WTC11 (cell line): Measurements from ENCODE around the gene CGREF1. TPM values are rescaled to one million over a fixed set of nuclear protein-coding genes. Genes with fewer than 3 reads are reported as not detected.

ENCODE experiments used
- ATAC-seq: fragments of 200-7000 bp; cut with Tn5 transposase; 2 replicates; pipeline ENCODE4 v1.10.0; 2021; ENCODE audit warnings: mild to moderate bottlenecking, moderate library complexity
- CTCF ChIA-PET: fragments of 300-600 bp; sonication (Branson Sonifier 250); formaldehyde crosslinking; loops from one replicate; lab custom pipeline; 2021; ENCODE audit warnings: antibody characterized with exemption; lab: Charles Lee
- POLR2A ChIA-PET: fragments of 350-600 bp; sonication (Branson Sonifier 250); formaldehyde crosslinking; loops from one replicate; lab custom pipeline; 2021; ENCODE audit warnings: antibody characterized with exemption; lab: Charles Lee
- DNase-seq: peaks from one replicate; pipeline ENCODE4 v3.0.0; 2021; ENCODE audit warnings: low spot score
- H3K27ac Mint-ChIP-seq: 2 replicates; pipeline ENCODE4 v1.8.0; 2021; ENCODE audit warnings: mixed read lengths
- H3K27me3 Mint-ChIP-seq: 2 replicates; pipeline ENCODE4 v1.8.0; 2021; ENCODE audit warnings: low read depth, mild to moderate bottlenecking, moderate library complexity, mixed read lengths
- H3K36me3 Mint-ChIP-seq: 2 replicates; pipeline ENCODE4 v1.8.0; 2021; ENCODE audit warnings: mixed read lengths
- H3K4me1 Mint-ChIP-seq: 2 replicates; pipeline ENCODE4 v1.8.0; 2022; ENCODE audit warnings: mixed read lengths
- H3K4me3 Mint-ChIP-seq: 2 replicates; pipeline ENCODE4 v1.8.0; 2021; ENCODE audit warnings: mild to moderate bottlenecking, moderate library complexity, mixed read lengths
- H3K9me3 Mint-ChIP-seq: 2 replicates; pipeline ENCODE4 v1.8.0; 2021; ENCODE audit warnings: mixed read lengths
- ATF2 ChIP-seq: sonication (generic); formaldehyde crosslinking; IDR thresholded peaks from 2 replicates; pipeline ENCODE4 v1.8.1; 2022; ENCODE audit warnings: low read depth, missing genetic modification reagents, borderline replicate concordance
- CREM ChIP-seq: sonication (generic); formaldehyde crosslinking; IDR thresholded peaks from 2 replicates; pipeline ENCODE4 v1.8.1; 2022; ENCODE audit warnings: mild to moderate bottlenecking, missing genetic modification reagents, moderate library complexity
- FOXP1 ChIP-seq: sonication (generic); formaldehyde crosslinking; IDR thresholded peaks from 2 replicates; pipeline ENCODE4 v1.8.0; 2022; ENCODE audit warnings: missing genetic modification reagents, mild to moderate bottlenecking, moderate library complexity, borderline replicate concordance
- FOXP4 ChIP-seq: sonication (generic); formaldehyde crosslinking; IDR thresholded peaks from 2 replicates; pipeline ENCODE4 v1.8.0; 2022; ENCODE audit warnings: mild to moderate bottlenecking, missing genetic modification reagents
- GTF2I ChIP-seq: fragments of 250-450 bp; sonication (Bioruptor Pico); conservative IDR thresholded peaks from 2 replicates; pipeline ENCODE4 v1.4.0; 2021; ENCODE audit warnings: mild to moderate bottlenecking
- KAT7 ChIP-seq: sonication (generic); formaldehyde crosslinking; IDR thresholded peaks from 2 replicates; pipeline ENCODE4 v1.8.1; 2023; ENCODE audit warnings: missing genetic modification reagents, mild to moderate bottlenecking, borderline replicate concordance
- MAX ChIP-seq: sonication (generic); formaldehyde crosslinking; IDR thresholded peaks from 2 replicates; pipeline ENCODE4 v1.8.0; 2022; ENCODE audit warnings: mild to moderate bottlenecking, missing genetic modification reagents
- NFYB ChIP-seq: sonication (generic); formaldehyde crosslinking; conservative IDR thresholded peaks from 2 replicates; pipeline ENCODE4 v1.8.0; 2022; ENCODE audit warnings: low read depth, missing genetic modification reagents
- PRRX2 ChIP-seq: fragments of 250-450 bp; sonication (Bioruptor Pico); IDR thresholded peaks from 2 replicates; pipeline ENCODE4 v1.8.0; 2021; ENCODE audit warnings: mild to moderate bottlenecking
- SP1 ChIP-seq: sonication (generic); formaldehyde crosslinking; conservative IDR thresholded peaks from 2 replicates; pipeline ENCODE4 v1.8.1; 2022; ENCODE audit warnings: missing genetic modification reagents
- STAT6 ChIP-seq: sonication (generic); formaldehyde crosslinking; conservative IDR thresholded peaks from 2 replicates; pipeline ENCODE4 v1.8.1; 2023; ENCODE audit warnings: mild to moderate bottlenecking, low read depth, missing genetic modification reagents, moderate library complexity
- TCF7 ChIP-seq: sonication (generic); formaldehyde crosslinking; IDR thresholded peaks from 2 replicates; pipeline ENCODE4 v1.8.0; 2022; ENCODE audit warnings: mild to moderate bottlenecking, low read depth, missing genetic modification reagents, moderate library complexity
- ZNF219 ChIP-seq: sonication (generic); formaldehyde crosslinking; IDR thresholded peaks from 2 replicates; pipeline ENCODE4 v1.8.0; 2023; ENCODE audit warnings: missing genetic modification reagents, mild to moderate bottlenecking, borderline replicate concordance
- ZNF317 ChIP-seq: sonication (generic); formaldehyde crosslinking; IDR thresholded peaks from 2 replicates; pipeline ENCODE4 v1.8.1; 2023; ENCODE audit warnings: low read depth, mild to moderate bottlenecking, moderate library complexity, missing genetic modification reagents, borderline replicate concordance
- ZNF671 ChIP-seq: fragments of 250-450 bp; sonication (Bioruptor Pico); IDR thresholded peaks from 2 replicates; pipeline ENCODE4 v1.8.0; 2021; ENCODE audit warnings: mild to moderate bottlenecking
- ZSCAN18 ChIP-seq: fragments of 250-450 bp; sonication (Bioruptor Pico); IDR thresholded peaks from 2 replicates; pipeline ENCODE4 v2.1.2; 2022; ENCODE audit warnings: mild to moderate bottlenecking, moderate library complexity
- total RNA-seq: library from RNA; stranded (reverse); gene quantifications from 3 replicates; pipeline ENCODE4 v1.2.3, GENCODE V29; 2021

Gene CGREF1
- total RNA-seq, 1 experiment from 2014 or later = 3.5 TPM

GRCh38 chr2:27088634-27089033 is 30.3 kb downstream of the CGREF1 start (continued):
- TF ChIP-seq SP1 (CRISPR knock-in tag) = no peak
- no peak for TF ChIP-seq FOXP1 (CRISPR knock-in tag)
- TF ChIP-seq, all 79 proteins: peak for 0

GRCh38 chr2:27087823-27088410 is 31.0 kb downstream of the CGREF1 start:
- Mint-ChIP-seq H3K36me3 (no peaks in the 10 kb centered on the region), H3K4me3 (peak overlapping the region; percentile 84), H3K9me3 (no peaks in the 10 kb centered on the region), H3K4me1 (peaks cover 16% of the 10 kb centered on the region), H3K27ac (no peak overlapping the region), H3K27me3 (peaks cover 23% of the 10 kb centered on the region)
- DNase-seq = no peak
- no peak for TF ChIP-seq MAX (CRISPR knock-in tag)
- no peak for TF ChIP-seq NFYB (CRISPR knock-in tag)
- TF ChIP-seq SP1 (CRISPR knock-in tag) = no peak
- TF ChIP-seq STAT6 (CRISPR knock-in tag) = no peak
- TF ChIP-seq ATF2 (CRISPR knock-in tag) = no peak
- TF ChIP-seq FOXP4 (CRISPR knock-in tag) = no peak
- no peak for TF ChIP-seq ZSCAN18 (CRISPR knock-in tag)
- TF ChIP-seq PRRX2 = no peak
- TF ChIP-seq GTF2I (CRISPR knock-in tag) = no peak
- no peak for TF ChIP-seq ZNF671 (CRISPR knock-in tag)
- TF ChIP-seq TCF7 (CRISPR knock-in tag) = no peak
- no peak for TF ChIP-seq ZNF219
- TF ChIP-seq CREM (CRISPR knock-in tag) = no peak
- TF ChIP-seq KAT7 = no peak
- TF ChIP-seq ZNF317 (CRISPR knock-in tag) = no peak
- no peak for ATAC-seq
- POLR2A ChIA-PET = interaction anchor here (2.1 kb wide), 1 partner anchor 37 kb away, joined by 9 read pairs; the partner anchor contains the start of gene AGBL5
- CTCF ChIA-PET = interaction anchor here (0.7 to 6.4 kb wide), 14 partner anchors 12 to 292 kb away, joined by 3 to 50 read pairs (median 9); partner anchors contain the start of genes AGBL5 and OST4
